ENCODE measurements around the gene SPEF1. TPM values are rescaled to one million over a fixed set of nuclear protein-coding genes. Genes with fewer than 3 reads are reported as not detected.

The SPEF1 gene
- total and polyA plus RNA-seq, 2 experiments from 2014 or later: 0.63 TPM; not detected in 1

DNA sequence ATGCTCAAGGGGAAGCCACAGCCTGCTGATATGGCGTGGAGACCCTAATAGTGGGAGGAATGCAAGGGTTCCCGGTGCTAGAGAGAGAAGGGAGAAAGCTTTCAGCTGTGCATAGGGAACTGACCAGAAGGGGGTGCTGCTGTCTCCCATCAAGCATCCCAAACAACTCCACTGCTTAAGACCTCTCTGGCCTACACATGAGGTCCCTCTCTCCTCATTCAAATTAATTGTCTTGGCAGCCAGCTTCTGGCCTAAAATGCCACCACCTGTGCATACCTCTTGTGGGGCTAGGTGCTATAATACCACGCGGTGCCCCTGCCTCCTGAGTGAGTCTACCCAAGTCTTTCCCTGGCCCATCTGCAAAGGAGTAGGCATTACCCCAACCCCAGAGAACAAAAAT lies 28.1 kb downstream of the SPEF1 start:
- Histone ChIP-seq H4K20me1 (ENCODE audit: insufficient read depth, poor library complexity, severe bottlenecking) (no peaks in the 10 kb centered on the region), H2AFZ (no peak overlapping the region), H3K36me3 (replicated peaks; ENCODE audit: insufficient read depth, low read depth) (no peaks in the 10 kb centered on the region), H3K27me3 (peaks cover 36% of the 10 kb centered on the region), H3K9me3 (ENCODE audit: low read depth) (no peaks in the 10 kb centered on the region), H3K4me1 (ENCODE audit: insufficient read depth) (peaks cover 12% of the 10 kb centered on the region), H3K79me2 (no peaks in the 10 kb centered on the region), H3K4me2 (no peak overlapping the region), H3K4me3 (no peak overlapping the region), H3K9me2 (replicated peaks; ENCODE audit: insufficient read depth) (no peaks in the 10 kb centered on the region), H3K27ac (no peak overlapping the region)
- TF ChIP-seq, protein P1, sequence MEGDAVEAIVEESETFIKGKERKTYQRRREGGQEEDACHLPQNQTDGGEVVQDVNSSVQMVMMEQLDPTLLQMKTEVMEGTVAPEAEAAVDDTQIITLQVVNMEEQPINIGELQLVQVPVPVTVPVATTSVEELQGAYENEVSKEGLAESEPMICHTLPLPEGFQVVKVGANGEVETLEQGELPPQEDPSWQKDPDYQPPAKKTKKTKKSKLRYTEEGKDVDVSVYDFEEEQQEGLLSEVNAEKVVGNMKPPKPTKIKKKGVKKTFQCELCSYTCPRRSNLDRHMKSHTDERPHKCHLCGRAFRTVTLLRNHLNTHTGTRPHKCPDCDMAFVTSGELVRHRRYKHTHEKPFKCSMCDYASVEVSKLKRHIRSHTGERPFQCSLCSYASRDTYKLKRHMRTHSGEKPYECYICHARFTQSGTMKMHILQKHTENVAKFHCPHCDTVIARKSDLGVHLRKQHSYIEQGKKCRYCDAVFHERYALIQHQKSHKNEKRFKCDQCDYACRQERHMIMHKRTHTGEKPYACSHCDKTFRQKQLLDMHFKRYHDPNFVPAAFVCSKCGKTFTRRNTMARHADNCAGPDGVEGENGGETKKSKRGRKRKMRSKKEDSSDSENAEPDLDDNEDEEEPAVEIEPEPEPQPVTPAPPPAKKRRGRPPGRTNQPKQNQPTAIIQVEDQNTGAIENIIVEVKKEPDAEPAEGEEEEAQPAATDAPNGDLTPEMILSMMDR (IDR thresholded peaks at IDR 0.05; ENCODE audit: poor library complexity): peak; percentile 60
- TF ChIP-seq EZH2phosphoT487 (IDR thresholded peaks at IDR 0.05; ENCODE audit: low read depth, severe bottlenecking, unreplicated experiment) (no peak), EZH2 (IDR thresholded peaks at IDR 0.05; ENCODE audit: borderline replicate concordance) (no peak)
- WGBS (ENCODE audit: low lambda C conversion rate, missing lambda C conversion rate): 43% methylated on average over 4 of the region's 4 CpGs
- DNase-seq (ENCODE audit: low spot score): peak; percentile 73

- no peaks in the 10 kb centered on the region for H3K36me3 ChIP-seq (replicated peaks; ENCODE audit: insufficient read depth, low read depth)
- no peaks in the 10 kb centered on the region for H4K20me1 ChIP-seq (ENCODE audit: insufficient read depth, poor library complexity, severe bottlenecking)
- no peak for DNase-seq (ENCODE audit: low spot score)
- peak overlapping the region; percentile 90 for H3K4me2 ChIP-seq
- peaks cover 43% of the 10 kb centered on the region for H3K27me3 ChIP-seq
- H3K9me2 ChIP-seq (replicated peaks; ENCODE audit: insufficient read depth): no peaks in the 10 kb centered on the region
- no peak overlapping the region for H3K4me3 ChIP-seq
- no peaks in the 10 kb centered on the region for H3K9me3 ChIP-seq (ENCODE audit: low read depth)
- H3K79me2 ChIP-seq: no peaks in the 10 kb centered on the region
- peaks cover 12% of the 10 kb centered on the region for H3K4me1 ChIP-seq (ENCODE audit: insufficient read depth)
- TF ChIP-seq EZH2 (IDR thresholded peaks at IDR 0.05; ENCODE audit: borderline replicate concordance) (no peak), EZH2phosphoT487 (IDR thresholded peaks at IDR 0.05; ENCODE audit: low read depth, severe bottlenecking, unreplicated experiment) (no peak)
- TF ChIP-seq, protein P1 (IDR thresholded peaks at IDR 0.05; ENCODE audit: poor library complexity): no peak
- H2AFZ ChIP-seq: no peak overlapping the region
- WGBS (ENCODE audit: low lambda C conversion rate, missing lambda C conversion rate): 34% methylated on average over 13 of the region's 13 CpGs
- H3K27ac ChIP-seq: no peak overlapping the region
Measured at GRCh38 chr20:3752386-3752759, 28.9 kb downstream of the SPEF1 start.

DNA sequence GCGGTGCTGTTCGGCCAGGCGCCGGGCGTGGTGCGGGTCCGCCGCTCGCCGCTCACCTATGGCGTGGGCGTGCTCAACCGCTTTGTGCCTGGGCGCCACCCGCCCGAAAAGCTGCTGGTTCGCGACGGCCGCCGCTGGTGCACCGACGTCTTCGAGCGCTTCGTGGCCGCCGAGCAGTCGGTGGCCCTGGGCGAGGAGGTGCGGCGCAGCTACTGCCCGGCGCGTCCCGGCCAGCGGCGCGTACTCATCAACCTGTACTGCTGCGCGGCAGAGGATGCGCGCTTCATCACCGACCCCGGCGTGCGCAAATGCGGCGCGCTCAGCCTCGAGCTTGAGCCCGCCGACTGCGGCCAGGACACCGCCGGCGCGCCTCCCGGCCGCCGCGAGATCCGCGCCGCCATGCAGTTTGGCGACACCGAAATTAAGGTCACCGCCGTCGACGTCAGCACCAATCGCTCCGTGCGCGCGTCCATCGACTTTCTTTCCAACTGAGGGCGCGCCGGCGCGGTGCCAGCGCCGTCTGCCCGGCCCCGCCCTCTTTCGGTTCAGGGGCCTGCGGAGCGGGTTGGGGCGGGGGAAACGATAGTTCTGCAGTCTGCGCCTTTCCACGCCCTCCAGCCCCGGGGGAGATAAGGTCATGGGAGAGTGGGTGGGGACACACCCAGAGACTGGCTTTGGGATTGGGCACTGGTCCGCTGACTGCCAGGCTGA lies 29.4 kb downstream of the SPEF1 start:
- H3K27ac ChIP-seq: no peak overlapping the region
- DNase-seq (ENCODE audit: low spot score): peak; percentile 63
- peaks cover 48% of the 10 kb centered on the region for H3K27me3 ChIP-seq
- H4K20me1 ChIP-seq (ENCODE audit: insufficient read depth, poor library complexity, severe bottlenecking): no peaks in the 10 kb centered on the region
- H3K79me2 ChIP-seq: no peaks in the 10 kb centered on the region
- WGBS (ENCODE audit: low lambda C conversion rate, missing lambda C conversion rate): 7% methylated on average over 86 of the region's 95 CpGs
- no peaks in the 10 kb centered on the region for H3K36me3 ChIP-seq (replicated peaks; ENCODE audit: insufficient read depth, low read depth)
- H3K4me1 ChIP-seq (ENCODE audit: insufficient read depth): peaks cover 12% of the 10 kb centered on the region
- peak overlapping the region; percentile 90 for H3K4me2 ChIP-seq
- no peaks in the 10 kb centered on the region for H3K9me3 ChIP-seq (ENCODE audit: low read depth)
- no peaks in the 10 kb centered on the region for H3K9me2 ChIP-seq (replicated peaks; ENCODE audit: insufficient read depth)
- peak overlapping the region; percentile 56 for H2AFZ ChIP-seq
- TF ChIP-seq EZH2phosphoT487 (IDR thresholded peaks at IDR 0.05; ENCODE audit: low read depth, severe bottlenecking, unreplicated experiment) (no peak), EZH2 (IDR thresholded peaks at IDR 0.05; ENCODE audit: borderline replicate concordance) (no peak)
- TF ChIP-seq, protein P1 (IDR thresholded peaks at IDR 0.05; ENCODE audit: poor library complexity): no peak
- peak overlapping the region; percentile 27 for H3K4me3 ChIP-seq
